Activated CD8-positive, alpha-beta memory T cell treated with anti-CD3 and anti-CD28 coated beads for 36 hours (primary cell): ENCODE measurements around the gene ARL15. TPM values are rescaled to one million over a fixed set of nuclear protein-coding genes. Genes with fewer than 3 reads are reported as not detected.
"Not testable (repeated sequence)": the region's sequence is repeated elsewhere in the genome, so short reads cannot be mapped to it uniquely, and the experiment has no call there.

ENCODE experiments used
- CTCF ChIA-PET: fragments of 350-600 bp; sonication (Branson Sonifier 250); formaldehyde crosslinking; loops from one replicate; lab custom pipeline; 2021; ENCODE audit warnings: antibody characterized with exemption; lab: Charles Lee
- POLR2A ChIA-PET: fragments of 350-600 bp; sonication (Branson Sonifier 250); formaldehyde crosslinking; loops from one replicate; lab custom pipeline; 2021; ENCODE audit warnings: antibody characterized with exemption; lab: Charles Lee
- total RNA-seq, 2 experiments: library from RNA; stranded (reverse); gene quantifications; one replicate each; pipeline ENCODE4 v1.2.3, GENCODE V29; 2021

ARL15 gene
- total RNA-seq: 1 to 10 TPM; 5.5 to 6.4 TPM

DNA sequence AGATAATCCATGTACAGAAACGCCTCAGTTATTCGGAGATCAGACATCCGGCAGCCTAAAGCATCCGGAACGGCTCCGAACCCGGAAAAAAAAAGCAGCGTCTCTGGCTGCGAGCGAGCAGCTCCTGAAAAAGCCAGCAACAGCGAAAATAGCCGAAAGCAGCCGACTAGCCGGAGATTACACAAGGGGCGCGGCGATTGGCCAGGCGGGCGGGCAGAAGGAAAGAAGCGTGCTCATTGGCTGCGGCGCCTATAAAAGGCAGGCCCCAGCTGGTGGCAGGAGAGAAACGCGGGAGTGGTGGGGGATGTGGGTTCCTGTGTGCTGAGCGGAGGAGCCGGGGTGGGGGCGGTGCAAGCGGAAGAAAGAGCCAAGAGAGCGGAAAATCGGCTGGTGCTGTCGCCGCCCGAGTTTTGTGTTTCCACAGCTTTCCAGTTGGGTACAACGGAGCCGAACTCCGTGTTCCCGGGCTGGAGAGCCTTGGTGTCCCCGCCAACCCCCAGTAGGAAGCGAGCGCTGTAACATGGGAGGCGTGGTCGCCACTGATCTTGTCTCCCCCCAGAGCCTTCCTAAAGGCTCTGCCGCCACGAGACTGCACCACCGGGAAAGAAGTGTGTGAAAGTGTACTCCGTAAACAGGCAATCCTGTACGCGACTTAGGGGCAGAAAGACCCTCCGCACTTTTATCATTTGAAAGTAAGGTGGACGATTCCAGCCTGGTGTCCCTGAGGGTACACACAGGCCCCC lies at the start of gene ARL15:
ARL15 (minus strand) TSS at position 141 of the 743 bp plus-strand sequence.
- POLR2A ChIA-PET: interaction anchor here (0.6 to 1.0 kb wide), 4 partner anchors 14 to 620 kb away, joined by 3 to 5 read pairs (median 4); no protein-coding TSS in a partner anchor

DNA sequence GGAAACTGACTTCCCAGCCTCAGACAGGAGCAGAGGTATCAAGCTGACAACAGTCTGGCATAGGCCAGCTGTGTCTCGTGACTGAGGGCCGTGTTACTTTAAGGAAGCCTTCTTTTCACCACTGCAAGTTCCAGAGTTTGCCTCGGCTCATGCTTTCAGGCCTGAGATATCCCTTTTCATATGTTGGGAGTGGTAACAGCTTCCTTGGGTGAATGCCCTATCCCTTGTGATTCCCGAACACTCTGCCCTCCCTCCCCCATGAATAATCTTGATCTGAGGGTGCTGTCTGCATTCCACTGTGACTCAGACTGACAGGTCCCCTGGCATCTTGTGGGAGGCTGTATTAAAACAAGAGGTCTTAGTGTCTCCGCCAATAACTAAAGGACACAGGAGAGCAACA lies 49.7 kb upstream of the ARL15 start:
- ChIA-PET POLR2A (no interaction called here), CTCF (no interaction called here)

More for the DNA sequence above, at the start of gene ARL15:
- CTCF ChIA-PET: interaction anchor here (0.6 to 1.8 kb wide), 3 partner anchors 67 to 409 kb away, joined by 3 to 4 read pairs (median 3); no protein-coding TSS in a partner anchor

DNA sequence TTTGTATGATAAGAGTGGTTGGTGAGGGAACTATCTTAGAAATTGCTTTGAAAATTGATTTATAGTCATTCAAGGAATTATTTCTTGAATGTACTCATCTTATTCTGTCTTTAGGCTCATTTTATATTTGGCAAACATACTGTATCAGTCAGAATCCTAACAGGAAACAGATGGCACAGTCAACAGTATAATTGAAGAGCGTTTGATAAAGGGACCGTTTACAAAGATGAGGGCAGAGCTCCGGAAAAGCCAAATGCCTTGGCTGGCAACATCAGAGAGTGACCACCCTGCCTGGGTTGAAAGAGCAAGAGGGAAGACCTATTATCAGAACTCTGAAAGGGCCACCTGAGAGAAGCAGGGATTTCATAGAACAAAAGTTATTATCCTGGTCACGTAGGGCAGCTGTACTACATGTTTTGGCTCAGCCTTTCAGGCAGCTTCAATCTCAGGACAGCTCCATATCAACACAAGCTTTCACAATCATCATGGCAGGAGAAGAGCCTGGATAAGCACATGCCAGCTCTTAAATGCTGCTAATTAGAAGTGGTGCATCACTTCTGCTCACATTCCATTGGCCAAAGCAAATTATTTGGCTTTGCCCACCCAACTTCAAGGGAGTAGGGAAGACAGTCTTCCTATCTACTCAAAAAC lies 47.2 kb upstream of the ARL15 start:
- POLR2A ChIA-PET: no interaction called here
- CTCF ChIA-PET: interaction anchor here (0.6 kb wide), 1 partner anchor 116 kb away, joined by 3 read pairs; no protein-coding TSS in a partner anchor

DNA sequence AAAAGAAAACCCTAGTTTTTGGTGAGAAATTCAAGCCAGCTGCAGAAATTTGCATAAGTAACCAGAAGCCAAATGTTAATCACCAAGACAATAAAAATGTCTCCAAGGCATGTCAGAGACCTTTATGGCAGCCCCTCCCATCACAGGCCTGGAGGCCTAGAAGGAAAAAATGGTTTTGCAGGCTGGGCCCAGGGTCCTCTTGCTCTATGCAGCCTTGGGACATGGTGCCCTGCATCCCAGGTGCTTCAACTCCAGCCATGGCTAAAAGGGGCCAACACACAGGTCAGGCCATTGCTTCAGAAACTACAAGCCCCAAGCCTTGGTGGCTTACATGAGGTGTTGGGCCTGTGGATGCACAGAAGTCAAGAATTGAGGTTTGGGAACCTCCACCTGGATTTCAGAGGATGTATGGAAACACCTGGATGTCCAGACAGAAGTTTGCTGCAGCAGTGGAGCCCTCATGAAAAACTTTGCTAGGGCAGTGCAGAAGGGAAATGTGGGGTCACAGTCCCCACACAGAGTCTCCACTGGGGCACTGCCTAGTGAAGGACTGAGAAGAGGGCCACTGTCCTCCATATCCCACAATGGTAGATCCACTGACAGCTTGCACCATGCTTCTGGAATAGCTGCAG lies 43.7 kb upstream of the ARL15 start:
- POLR2A ChIA-PET, CTCF ChIA-PET: not testable (repeated sequence)

DNA sequence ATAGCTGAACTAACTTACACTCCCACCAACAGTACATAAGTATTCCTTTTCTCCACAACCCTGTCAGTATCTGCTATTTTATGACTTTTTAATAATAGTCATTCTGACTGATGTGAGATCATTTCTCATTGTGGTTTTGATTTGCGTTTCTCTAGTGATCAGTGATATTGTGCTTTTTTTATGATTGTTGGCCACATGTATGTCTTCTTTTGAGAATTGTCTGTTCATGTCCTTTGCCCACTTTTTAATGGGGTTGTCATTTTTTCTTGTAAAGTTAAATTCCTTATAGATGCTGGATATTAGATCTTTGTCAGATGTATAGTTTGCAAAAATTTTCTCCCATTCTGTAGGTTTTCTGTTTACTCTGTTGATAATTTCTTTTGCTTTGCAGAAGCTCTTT lies 42.2 kb upstream of the ARL15 start:
- POLR2A ChIA-PET: not testable (repeated sequence)
- CTCF ChIA-PET: interaction anchor here (0.6 kb wide), 1 partner anchor 148 kb away, joined by 3 read pairs; no protein-coding TSS in a partner anchor

DNA sequence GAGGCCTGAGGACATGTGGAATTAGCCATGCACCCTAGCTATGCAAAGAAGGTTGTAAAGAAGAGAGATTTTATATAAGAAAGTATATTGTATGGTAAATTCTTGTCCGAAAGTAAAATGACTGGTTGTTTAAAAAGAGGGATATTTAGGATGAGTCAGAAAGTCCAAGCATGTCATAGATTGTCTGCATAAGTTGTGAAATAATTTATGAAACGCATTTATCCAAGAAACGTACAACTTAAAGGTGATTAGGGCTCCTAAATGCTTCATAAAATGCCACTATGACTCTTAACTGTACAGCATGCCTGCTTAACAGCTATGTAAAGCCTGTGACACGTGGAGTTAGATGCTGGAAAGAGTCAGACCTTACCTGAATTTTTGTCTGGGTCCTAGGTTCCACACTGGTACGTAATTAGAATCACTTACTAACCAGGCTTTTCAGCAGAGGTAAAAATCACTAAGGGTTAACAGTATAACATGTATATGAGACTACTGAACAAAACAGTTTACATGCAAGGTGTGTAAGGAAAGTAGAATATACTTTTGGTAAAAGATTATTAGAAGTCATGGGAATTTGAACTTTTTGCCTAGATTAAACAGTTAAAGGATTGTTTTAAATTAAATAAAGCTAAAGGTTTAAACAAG lies 37.0 kb upstream of the ARL15 start:
- CTCF ChIA-PET: no interaction called here

DNA sequence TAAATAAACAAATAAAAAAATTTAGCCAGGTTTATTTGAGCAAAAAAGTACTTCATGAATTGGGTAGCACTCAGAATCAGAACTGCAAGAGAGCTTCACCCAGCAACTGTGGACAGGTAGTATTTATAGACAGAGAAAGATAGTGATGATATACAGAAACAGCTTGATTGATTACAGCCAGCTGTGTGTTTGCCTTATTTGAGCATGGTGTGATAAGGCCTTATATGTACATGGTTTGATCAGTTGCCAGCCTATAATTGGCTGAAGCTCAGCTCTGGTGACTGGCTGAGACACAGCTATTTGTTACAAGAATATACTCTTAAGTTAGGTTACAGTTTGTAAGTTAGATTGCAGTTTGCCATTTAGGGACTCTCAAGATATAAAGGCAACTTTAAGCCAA lies 34.3 kb upstream of the ARL15 start:
- ChIA-PET CTCF (no interaction called here), POLR2A (no interaction called here)

More for the DNA sequence above, 37.0 kb upstream of the ARL15 start:
- POLR2A ChIA-PET: no interaction called here

DNA sequence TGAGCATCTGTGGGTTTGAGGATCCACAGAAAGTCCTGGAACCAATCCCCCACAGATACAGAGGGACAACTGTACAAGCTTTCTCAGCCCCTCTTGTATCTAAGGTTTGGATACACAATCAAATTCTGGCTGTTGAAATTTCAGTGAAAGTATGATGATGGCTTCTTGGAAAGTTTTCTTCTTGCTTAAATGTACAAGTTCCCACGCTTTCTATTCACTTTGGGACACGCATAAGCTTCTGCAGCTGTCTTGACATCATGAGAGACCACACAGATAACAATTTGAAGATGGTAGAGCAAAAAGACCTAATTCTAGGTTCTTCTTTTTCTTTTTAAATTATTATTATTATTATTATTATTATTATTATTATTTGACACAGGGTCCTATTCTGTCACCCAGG lies 31.6 kb upstream of the ARL15 start:
- CTCF ChIA-PET: no interaction called here

DNA sequence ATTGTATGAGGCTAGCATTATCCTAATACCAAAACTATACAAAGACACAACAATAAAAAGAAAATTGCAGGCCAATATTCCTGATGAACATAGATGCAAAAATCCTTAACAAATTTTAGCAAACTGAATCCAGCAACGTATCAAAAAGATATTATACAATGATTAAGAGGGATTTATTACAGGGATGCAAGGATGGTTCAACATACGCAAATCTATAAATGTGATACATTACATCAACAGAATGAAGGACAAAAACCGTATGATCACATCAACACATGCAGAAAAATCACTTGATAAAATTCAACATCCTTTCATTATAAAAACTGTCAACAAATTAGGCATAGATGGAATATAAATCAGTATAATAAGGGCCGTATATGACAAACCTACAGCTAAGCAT lies 27.1 kb upstream of the ARL15 start:
- ChIA-PET CTCF (no interaction called here), POLR2A (no interaction called here)

More for the DNA sequence above, 31.6 kb upstream of the ARL15 start:
- POLR2A ChIA-PET: no interaction called here

DNA sequence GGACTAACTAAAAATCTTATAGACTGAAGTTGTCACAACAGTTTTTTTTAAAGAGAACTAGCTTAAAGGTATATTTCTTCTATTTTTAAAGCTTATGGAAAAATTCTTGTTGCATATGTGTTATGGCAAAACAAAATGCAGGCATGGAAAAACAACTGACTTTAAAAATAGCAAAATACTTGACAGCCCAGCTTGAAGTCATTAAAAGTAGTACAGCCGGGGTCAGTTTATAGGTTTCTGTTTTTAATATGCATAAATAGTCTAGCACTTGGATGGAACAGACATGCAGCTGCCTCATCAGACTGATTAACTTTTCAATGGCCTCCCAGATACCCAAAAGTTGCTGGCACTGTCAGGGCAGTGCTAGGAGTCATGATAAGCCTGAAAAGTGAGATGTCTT lies 22.3 kb upstream of the ARL15 start:
- CTCF ChIA-PET: interaction anchor here (0.7 kb wide), 1 partner anchor 327 kb away, joined by 3 read pairs; no protein-coding TSS in a partner anchor

DNA sequence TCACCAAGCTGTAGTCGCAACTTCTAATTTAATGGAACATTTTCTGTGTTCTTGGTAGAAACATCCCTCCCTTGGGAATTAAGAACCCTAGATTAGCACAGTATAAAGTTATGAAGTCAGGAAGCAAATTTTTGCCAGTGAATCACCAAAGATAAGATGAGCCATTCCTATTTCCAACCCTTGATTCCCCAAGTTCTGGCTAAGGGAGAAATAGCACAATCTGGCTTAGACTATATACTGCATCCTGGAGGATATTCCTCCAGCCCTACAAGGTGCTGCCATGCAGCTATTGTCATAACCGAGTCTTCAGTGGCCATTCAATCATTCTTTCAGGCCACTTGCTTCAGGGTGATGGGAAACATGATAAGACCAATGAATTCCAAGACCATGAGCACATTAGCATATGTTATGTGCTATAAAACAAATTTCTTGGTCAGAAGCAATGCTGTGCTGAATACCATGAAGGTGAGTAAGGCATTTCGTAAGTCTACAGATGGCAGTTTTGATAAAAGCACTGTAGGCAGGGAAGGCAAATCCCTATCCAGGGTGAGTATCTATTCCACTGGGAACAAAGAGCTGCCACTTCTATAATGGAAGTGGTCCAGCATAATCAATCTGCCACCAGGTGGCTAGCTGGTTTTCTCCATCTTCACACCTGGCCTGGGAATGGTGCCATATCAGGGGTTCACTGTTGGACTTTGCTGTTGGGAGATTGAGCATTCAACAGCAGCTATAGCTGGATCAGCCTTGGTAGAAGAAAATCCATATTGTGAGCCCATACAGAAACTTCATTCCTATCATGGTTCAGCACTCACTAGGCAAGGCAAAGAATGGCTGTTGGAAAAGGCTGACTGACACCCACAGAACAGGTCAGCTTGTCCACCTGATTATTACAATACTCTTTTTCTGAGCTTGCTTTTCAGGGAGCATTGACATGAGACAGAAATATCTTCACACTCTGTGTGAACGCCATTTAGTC lies 19.6 kb upstream of the ARL15 start:
- ChIA-PET CTCF (no interaction called here), POLR2A (no interaction called here)

More for the DNA sequence above, 22.3 kb upstream of the ARL15 start:
- POLR2A ChIA-PET: no interaction called here

DNA sequence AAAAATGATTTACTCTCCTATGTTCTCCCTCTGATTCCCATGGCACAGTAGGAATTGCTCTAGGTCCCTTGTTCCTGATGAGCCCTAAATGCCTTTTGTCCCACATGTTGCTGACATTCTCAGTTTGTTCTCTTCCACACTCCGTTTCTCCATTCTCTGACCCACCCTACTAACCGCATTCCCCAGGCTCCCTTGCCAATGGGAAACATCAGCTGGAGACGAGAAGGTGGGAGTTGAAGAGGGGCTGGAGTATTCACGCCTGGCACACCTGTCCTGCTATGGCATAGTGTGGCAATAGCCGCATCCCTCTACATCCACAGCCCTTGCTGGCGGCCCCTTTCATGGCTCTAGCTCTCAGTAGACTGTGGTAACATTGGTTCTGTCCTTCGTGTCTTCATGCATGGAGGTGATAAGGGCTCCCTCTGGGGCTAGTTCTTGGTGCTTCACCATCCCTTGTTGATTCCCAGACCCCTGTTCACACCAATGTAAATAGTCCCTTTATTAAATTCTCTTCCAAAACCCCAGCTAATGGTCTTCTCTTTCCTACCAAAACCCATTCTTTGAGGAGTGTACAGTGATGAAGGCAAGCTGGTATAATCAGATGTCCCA lies 16.4 kb upstream of the ARL15 start:
- POLR2A ChIA-PET: no interaction called here
- CTCF ChIA-PET: no interaction called here

DNA sequence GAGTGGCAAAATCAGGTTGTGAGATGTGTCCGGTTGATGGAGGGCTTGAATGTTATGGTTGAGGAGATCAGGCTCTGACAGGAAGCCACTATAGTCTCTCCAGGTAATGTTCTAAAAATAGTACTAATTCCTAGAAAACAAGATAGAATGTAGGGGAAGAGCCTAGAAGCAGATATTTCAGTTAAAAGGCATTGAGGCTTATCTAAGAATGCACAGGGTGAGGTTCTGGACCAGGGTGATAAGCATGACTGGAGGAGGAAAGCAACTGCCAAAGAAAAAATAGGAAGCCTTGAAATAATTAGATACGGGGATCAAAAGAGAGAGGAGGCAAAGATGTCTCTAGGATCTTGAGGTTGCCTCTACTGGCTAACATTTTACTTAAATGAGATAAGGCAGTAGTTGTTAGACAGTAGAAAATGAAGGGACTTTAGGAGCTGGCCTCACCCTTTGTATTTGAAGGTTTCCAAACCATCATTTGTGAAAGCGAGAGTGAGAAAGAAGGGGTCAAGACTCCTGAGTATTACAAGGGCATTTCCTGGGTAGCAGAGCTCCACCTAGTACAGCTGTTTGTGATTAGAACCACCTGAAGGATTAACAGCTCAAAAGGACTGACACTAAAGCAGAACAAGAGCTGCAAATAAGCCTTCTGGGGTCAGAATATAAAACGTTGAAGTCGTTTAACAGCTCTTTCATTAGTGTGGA lies 15.4 kb upstream of the ARL15 start:
- ChIA-PET POLR2A (no interaction called here), CTCF (no interaction called here)

DNA sequence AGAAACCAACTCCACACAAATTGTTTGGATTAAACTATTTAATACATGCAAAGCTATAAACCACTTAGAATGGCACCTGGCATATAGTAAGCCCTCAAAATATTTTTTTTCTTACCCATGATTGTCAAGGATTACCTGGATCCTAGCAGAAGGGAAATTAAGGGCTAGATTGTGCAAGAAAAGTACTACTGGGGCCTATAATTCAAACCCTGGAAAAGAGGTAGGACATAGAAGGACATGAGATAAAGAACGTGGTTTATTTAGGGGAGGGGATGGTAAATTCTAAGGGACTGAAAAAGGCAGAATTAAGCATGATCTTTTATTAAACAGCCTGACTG lies 14.9 kb upstream of the ARL15 start:
- ChIA-PET POLR2A (no interaction called here), CTCF (no interaction called here)

DNA sequence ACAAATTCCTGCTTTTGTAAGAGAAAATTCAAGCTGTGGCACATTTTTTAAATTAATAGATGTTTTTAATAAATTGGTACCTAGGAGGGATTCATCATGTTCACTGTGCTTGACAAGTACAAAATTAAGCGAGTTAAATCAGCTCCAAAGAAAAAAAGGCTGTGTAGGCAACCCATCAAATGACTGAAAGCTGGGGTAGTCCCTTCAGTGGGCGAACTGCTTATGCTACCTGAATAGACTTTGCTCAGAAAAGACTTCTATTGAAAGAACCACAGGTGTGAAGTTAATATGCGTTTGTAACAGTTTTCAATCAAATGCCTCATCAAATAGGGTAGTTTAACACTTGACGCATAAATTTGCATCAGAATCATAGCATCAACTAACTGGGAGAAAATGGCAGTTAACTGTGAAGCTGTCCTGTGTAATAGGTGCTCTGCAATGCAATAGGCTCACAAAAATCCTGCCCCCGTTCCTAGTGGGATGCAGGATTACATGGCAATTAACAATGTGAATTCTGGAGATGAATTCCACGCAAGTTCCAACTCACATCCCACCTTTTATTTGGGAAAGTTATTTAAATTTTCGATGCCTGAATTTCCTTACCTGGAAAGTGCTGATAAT lies 14.4 kb upstream of the ARL15 start:
- POLR2A ChIA-PET: interaction anchor here (0.6 kb wide), 1 partner anchor 762 kb away, joined by 3 read pairs; no protein-coding TSS in a partner anchor
- CTCF ChIA-PET: no interaction called here

DNA sequence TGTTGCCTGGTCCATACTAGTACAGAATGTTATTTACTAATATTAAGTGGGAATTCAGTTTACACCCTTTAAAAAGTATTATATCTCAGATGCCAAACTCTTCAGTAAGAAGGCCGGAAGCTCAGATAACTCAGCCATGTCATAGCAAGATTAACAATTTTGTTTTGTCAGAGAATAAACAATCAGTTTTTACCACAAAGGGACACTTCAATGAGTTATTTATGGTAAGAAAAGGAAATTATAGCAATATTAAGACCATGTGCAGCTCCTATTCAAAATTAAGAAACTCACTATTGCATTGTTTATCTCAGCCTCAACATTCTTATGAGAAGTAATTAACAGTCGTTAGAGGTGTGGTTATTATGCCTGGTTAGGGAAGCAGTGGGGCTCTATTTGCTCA lies 13.1 kb upstream of the ARL15 start:
- CTCF ChIA-PET: no interaction called here
- POLR2A ChIA-PET: no interaction called here

DNA sequence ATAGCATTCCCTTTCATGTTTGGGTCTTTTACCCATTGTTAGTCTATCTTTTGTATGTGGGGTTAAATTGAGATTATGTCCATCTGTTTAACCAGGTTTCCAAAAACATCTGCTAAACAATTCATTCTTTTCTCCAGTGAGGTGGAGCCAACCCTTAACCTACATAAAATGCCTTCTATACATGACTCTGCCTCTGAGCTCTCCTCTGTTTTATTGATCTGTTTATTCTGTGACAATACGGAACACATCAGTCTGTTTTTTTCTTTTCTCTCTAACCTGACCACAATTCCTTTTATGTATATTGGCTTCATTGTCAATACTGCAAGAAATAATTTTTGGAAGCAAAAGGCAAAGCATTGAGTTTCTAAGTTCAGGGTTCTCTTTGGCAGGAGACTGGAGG lies 9.9 kb upstream of the ARL15 start:
- ChIA-PET POLR2A (no interaction called here), CTCF (no interaction called here)
